Endothelial cell of umbilical vein (primary cell): ENCODE data around the gene SLC16A4. TPM values are rescaled to one million over a fixed set of nuclear protein-coding genes. Genes with fewer than 3 reads are reported as not detected.
"Not testable (repeated sequence)": the region's sequence is repeated elsewhere in the genome, so short reads cannot be mapped to it uniquely, and the experiment has no call there.

ENCODE experiments used
- BruUV-seq: library from RNA; stranded (reverse); fragments of 400-500 nt; replicated peaks from 2 replicates; lab custom pipeline; 2021; lab: Mats Ljungman, UMichigan
- CTCF ChIA-PET: fragments of 300-600, 350-600 bp; sonication (Branson Sonifier 250); formaldehyde crosslinking; loops from one replicate; lab custom pipeline; 2021; ENCODE audit warnings: antibody characterized with exemption, inconsistent platforms; lab: Charles Lee
- POLR2A ChIA-PET: fragments of 300-600, 350-600 bp; sonication (Branson Sonifier 250); formaldehyde crosslinking; loops from one replicate; lab custom pipeline; 2021; ENCODE audit warnings: antibody characterized with exemption, inconsistent platforms; lab: Charles Lee
- DNase-seq: peaks from one replicate; pipeline ENCODE4 v3.0.0-alpha.2; 2011; ENCODE audit warnings: low read depth, low spot score
- FAIRE-seq: peaks from 2 replicates; lab custom pipeline; 2011; peaks lifted over from hg19 to GRCh38; lab: Jason Lieb, UNC
- H2AFZ ChIP-seq: 2 replicates; pipeline ENCODE4 v1.6.0; 2012; ENCODE audit warnings: low read depth, low read length, control low read depth, inconsistent platforms
- H3K27ac ChIP-seq: 2 replicates; pipeline ENCODE4 v1.5.1; 2011; ENCODE audit warnings: low read depth, mild to moderate bottlenecking, control low read depth, low read length, moderate library complexity; ENCODE audit not compliant: insufficient read depth
- H3K27me3 ChIP-seq, 2 experiments: 2 replicates each; pipeline versions ENCODE4 v1.6.0 to v1.6.1; 2011; ENCODE audit warnings: low read length in 2 of 2, mixed read lengths in 1 of 2; ENCODE audit not compliant: control insufficient read depth in 2 of 2, insufficient read depth in 2 of 2
- H3K36me3 ChIP-seq, 2 experiments: 2 replicates in 1 of 2; 3 replicates in 1 of 2; pipeline ENCODE4 v1.5.1; 2011; ENCODE audit warnings: low read length in 2 of 2, mild to moderate bottlenecking in 1 of 2, moderate library complexity in 1 of 2; ENCODE audit not compliant: control insufficient read depth in 2 of 2, insufficient read depth in 2 of 2; ENCODE audit errors: extremely low read depth in 1 of 2
- H3K4me1 ChIP-seq: 3 replicates; pipeline ENCODE4 v1.5.1; 2011; ENCODE audit warnings: mild to moderate bottlenecking, low read length; ENCODE audit not compliant: control insufficient read depth, insufficient read depth; ENCODE audit errors: extremely low read depth
- H3K4me2 ChIP-seq: 2 replicates; pipeline ENCODE4 v1.6.1; 2011; ENCODE audit warnings: low read length, control low read depth, mixed read lengths; ENCODE audit not compliant: insufficient read depth
- H3K4me3 ChIP-seq, 3 experiments: fragments of 200-600 bp in 1 of 3; sonication (generic), shearing (Covaris generic) in 1 of 3; replicated peaks in 1 of 3; 2 replicates each; pipeline ENCODE4 v1.5.1; 2011 to 2016; ENCODE audit warnings: control low read depth in 3 of 3, low read length in 3 of 3, mild to moderate bottlenecking in 2 of 3, inconsistent platforms in 1 of 3, low read depth in 1 of 3, moderate library complexity in 1 of 3; ENCODE audit not compliant: insufficient read depth in 1 of 3
- H3K79me2 ChIP-seq: 2 replicates; pipeline ENCODE4 v1.6.0; 2012; ENCODE audit warnings: low read length, inconsistent platforms; ENCODE audit not compliant: control insufficient read depth, insufficient read depth
- H3K9ac ChIP-seq: replicated peaks from 2 replicates; pipeline ENCODE3; 2011; ENCODE audit warnings: low read length, control low read depth; ENCODE audit not compliant: insufficient read depth; ENCODE audit errors: extremely low read depth
- H3K9me1 ChIP-seq: replicated peaks from 3 replicates; pipeline ENCODE4 v1.6.0; 2011; ENCODE audit warnings: mild to moderate bottlenecking, low read length; ENCODE audit not compliant: control insufficient read depth, insufficient read depth; ENCODE audit errors: extremely low read depth
- H3K9me3 ChIP-seq: replicated peaks from 2 replicates; pipeline ENCODE4 v1.5.1; 2012; ENCODE audit warnings: low read length, inconsistent platforms; ENCODE audit not compliant: control insufficient read depth, insufficient read depth
- H4K20me1 ChIP-seq: replicated peaks from 2 replicates; pipeline ENCODE3; 2011; ENCODE audit warnings: mild to moderate bottlenecking, low read length; ENCODE audit not compliant: control insufficient read depth, insufficient read depth; ENCODE audit errors: extremely low read depth
- EZH2 ChIP-seq: IDR thresholded peaks from 2 replicates; pipeline ENCODE4 v1.6.1; 2012; ENCODE audit warnings: borderline replicate concordance, low read depth, mild to moderate bottlenecking, moderate library complexity, low read length, inconsistent platforms; ENCODE audit not compliant: severe bottlenecking
- FOS ChIP-seq: IDR thresholded peaks from 2 replicates; pipeline ENCODE4 v1.6.1; 2011; ENCODE audit warnings: mild to moderate bottlenecking, low read length, moderate library complexity, borderline replicate concordance; ENCODE audit not compliant: insufficient read depth
- GATA2 ChIP-seq: IDR thresholded peaks from 2 replicates; pipeline ENCODE4 v1.7.0; 2011; ENCODE audit warnings: low read depth, mild to moderate bottlenecking, moderate library complexity, mixed read lengths, low read length; ENCODE audit not compliant: insufficient read length, insufficient read depth
- JUN ChIP-seq: IDR thresholded peaks from 2 replicates; pipeline ENCODE4 v1.6.1; 2011; ENCODE audit warnings: borderline replicate concordance, low read depth; ENCODE audit not compliant: insufficient read length, insufficient read depth
- MAX ChIP-seq: IDR thresholded peaks from 2 replicates; pipeline ENCODE4 v1.6.1; 2011; ENCODE audit not compliant: insufficient read depth, insufficient read length
- MYC ChIP-seq: IDR thresholded peaks from one replicate; pipeline ENCODE4 v1.6.1; 2011; ENCODE audit warnings: mild to moderate bottlenecking, low read depth, low read length
- POLR2A ChIP-seq: IDR thresholded peaks from 2 replicates; pipeline ENCODE4 v1.6.1; 2012; ENCODE audit warnings: low read depth, mild to moderate bottlenecking, control low read depth, low read length
- POLR2AphosphoS5 ChIP-seq: IDR thresholded peaks from 2 replicates; pipeline ENCODE4 v1.6.1; 2012; ENCODE audit warnings: low read depth, mild to moderate bottlenecking, control low read depth, low read length, moderate library complexity; ENCODE audit not compliant: insufficient read depth
- dilution Hi-C: fragments of 300-500 bp; cut with MboI; formaldehyde crosslinking; loops from one replicate; pipeline ENCODE4 v1.15.0; 2019; ENCODE audit warnings: low sequenced_read_pairs; ENCODE audit not compliant: extremely low pct_ligation_motif_present
- intact Hi-C: fragments of 100-400 bp; cut with micrococcal nuclease; formaldehyde crosslinking; loops from one replicate; pipeline ENCODE4 v1.10.0; 2022
- polyA plus RNA-seq, 4 experiments: library from polyadenylated mRNA; depleted of rRNA in 3 of 4; stranded (reverse) in 3 of 4; unstranded in 1 of 4; fragments of >200 nt; gene quantifications; 2 replicates each; pipeline versions ENCODE4 v1.2.1 to v1.2.3, GENCODE V29; 2011 to 2012; ENCODE audit warnings: missing spikeins in 1 of 4
- total RNA-seq: library from RNA; stranded (reverse); gene quantifications from 2 replicates; pipeline ENCODE4 v1.2.3, GENCODE V29; 2021
- TF ChIP-seq, protein P1 (sequence below), 2 donors: IDR thresholded peaks; 1 replicate in 1 of 2; 2 replicates in 1 of 2; pipeline ENCODE4 v1.5.1; 2011; ENCODE audit warnings: low read length in 2 of 2, mild to moderate bottlenecking in 2 of 2, moderate library complexity in 2 of 2, control low read depth in 1 of 2, inconsistent platforms in 1 of 2, low read depth in 1 of 2; ENCODE audit not compliant: insufficient read depth in 1 of 2; ENCODE audit errors: extremely low read depth in 1 of 2

SLC16A4 gene
- total and polyA plus RNA-seq, 2 donors (not counting 3 experiments of a cell fraction or from before 2014, with no cell fraction given), result 2.8 to 7.2 TPM

DNA sequence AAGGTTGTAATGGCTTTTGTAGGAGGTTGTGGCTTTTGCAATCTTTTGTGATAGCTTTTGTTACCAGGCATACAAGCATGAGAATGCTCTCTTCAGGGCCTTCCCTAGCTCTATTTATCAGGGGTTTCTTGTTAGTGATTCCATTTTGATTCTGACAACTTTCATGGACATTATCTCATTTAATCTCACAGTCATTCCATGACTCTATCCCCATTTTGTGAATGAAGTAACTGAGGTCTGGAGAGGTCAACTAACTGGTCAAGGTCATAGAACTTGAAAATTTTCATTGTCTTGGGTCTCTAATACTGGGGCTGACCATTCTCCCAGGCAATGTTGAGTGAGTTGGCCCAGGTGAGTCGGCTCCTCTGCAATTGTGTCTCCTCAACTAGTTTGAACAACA lies 27.9 kb upstream of the SLC16A4 start:
- H4K20me1 ChIP-seq, result no peaks in the 10 kb centered on the region
- no peak overlapping the region for H3K9ac ChIP-seq
- ChIA-PET POLR2A (no interaction called here), CTCF (no interaction called here)
- H3K4me2 ChIP-seq, result no peak overlapping the region
- no peaks in the 10 kb centered on the region for H3K9me3 ChIP-seq
- TF ChIP-seq, protein P1, sequence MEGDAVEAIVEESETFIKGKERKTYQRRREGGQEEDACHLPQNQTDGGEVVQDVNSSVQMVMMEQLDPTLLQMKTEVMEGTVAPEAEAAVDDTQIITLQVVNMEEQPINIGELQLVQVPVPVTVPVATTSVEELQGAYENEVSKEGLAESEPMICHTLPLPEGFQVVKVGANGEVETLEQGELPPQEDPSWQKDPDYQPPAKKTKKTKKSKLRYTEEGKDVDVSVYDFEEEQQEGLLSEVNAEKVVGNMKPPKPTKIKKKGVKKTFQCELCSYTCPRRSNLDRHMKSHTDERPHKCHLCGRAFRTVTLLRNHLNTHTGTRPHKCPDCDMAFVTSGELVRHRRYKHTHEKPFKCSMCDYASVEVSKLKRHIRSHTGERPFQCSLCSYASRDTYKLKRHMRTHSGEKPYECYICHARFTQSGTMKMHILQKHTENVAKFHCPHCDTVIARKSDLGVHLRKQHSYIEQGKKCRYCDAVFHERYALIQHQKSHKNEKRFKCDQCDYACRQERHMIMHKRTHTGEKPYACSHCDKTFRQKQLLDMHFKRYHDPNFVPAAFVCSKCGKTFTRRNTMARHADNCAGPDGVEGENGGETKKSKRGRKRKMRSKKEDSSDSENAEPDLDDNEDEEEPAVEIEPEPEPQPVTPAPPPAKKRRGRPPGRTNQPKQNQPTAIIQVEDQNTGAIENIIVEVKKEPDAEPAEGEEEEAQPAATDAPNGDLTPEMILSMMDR (IDR thresholded peaks at IDR 0.05; ENCODE audit: extremely low read depth in 1 of 2, insufficient read depth in 1 of 2, low read depth in 1 of 2, low read length in 2 of 2), result no peak
- no peak for TF ChIP-seq JUN
- TF ChIP-seq POLR2A, result no peak
- no peak for TF ChIP-seq EZH2
- TF ChIP-seq MAX, result no peak
- no peak for TF ChIP-seq POLR2AphosphoS5
- TF ChIP-seq FOS, result no peak
- TF ChIP-seq GATA2, result no peak
- TF ChIP-seq MYC, result no peak
- DNase-seq (no peak), FAIRE-seq (no peak)
- H3K9me1 ChIP-seq, result no peaks in the 10 kb centered on the region
- dilution Hi-C loops, result no loop called here
- H3K36me3 ChIP-seq, result no peaks in the 10 kb centered on the region
- no peak overlapping the region for H2AFZ ChIP-seq
- H3K4me3 ChIP-seq, result no peak overlapping the region
- no peak overlapping the region for H3K27ac ChIP-seq
- BruUV-seq, result no TSS peak
- intact Hi-C loops, result no loop called here
- no peaks in the 10 kb centered on the region for H3K79me2 ChIP-seq
- H3K4me1 ChIP-seq, result no peaks in the 10 kb centered on the region
- H3K27me3 ChIP-seq, result peaks cover 8 to 16% of the 10 kb centered on the region in 2 experiments

GRCh38 chr1:110413045-110413444 lies 22.2 kb upstream of the SLC16A4 start:
- H3K36me3 ChIP-seq, H3K79me2 ChIP-seq, H3K27ac ChIP-seq, H3K27me3 ChIP-seq, H3K4me3 ChIP-seq, DNase-seq, dilution Hi-C loops, H3K4me1 ChIP-seq, H3K4me2 ChIP-seq, H3K9me3 ChIP-seq, FAIRE-seq, H2AFZ ChIP-seq, H4K20me1 ChIP-seq, H3K9ac ChIP-seq, BruUV-seq, H3K9me1 ChIP-seq: not testable (repeated sequence)
- ChIA-PET POLR2A (interaction anchor here (1.0 kb wide), 1 partner anchor 83 kb away, joined by 3 read pairs; no protein-coding TSS in a partner anchor), CTCF (interaction anchor here (0.6 to 8.3 kb wide), 21 partner anchors 8 to 222 kb away, joined by 3 to 120 read pairs (median 5); partner anchors contain the start of genes KCNC4 and RBM15)
- intact Hi-C loops, result loop anchor here (2.0 kb wide), 1 partner anchor 210 kb away; no protein-coding TSS in a partner anchor
